ENCODE measurements around the gene PPM1E.

Gene PPM1E

GRCh38 chr17:58985971-58986370 is 230.3 kb downstream of the PPM1E start:
- H3K36me3 ChIP-seq (ENCODE audit: insufficient read depth, low read depth, low read length), result no peaks in the 10 kb centered on the region
- no peak overlapping the region for H3K9ac ChIP-seq (ENCODE audit: low read depth, low read length)
- no peaks in the 10 kb centered on the region for H3K9me3 ChIP-seq (ENCODE audit: insufficient read depth, low read depth, low read length)
- peaks cover 9% of the 10 kb centered on the region; the same call in 1 of the 2 replicates for H3K4me1 ChIP-seq (ENCODE audit: insufficient read depth, low read length)
- H3K4me3 ChIP-seq (ENCODE audit: low read length), result no peak overlapping the region
- no peak overlapping the region for H3K27ac ChIP-seq (ENCODE audit: low read length)
- H3K27me3 ChIP-seq (ENCODE audit: insufficient read depth, low read length), result no peaks in the 10 kb centered on the region

GRCh38 chr17:58989629-58990028 is 234.0 kb downstream of the PPM1E start:
- Histone ChIP-seq H3K4me3 (ENCODE audit: low read length) (no peak overlapping the region), H3K9ac (ENCODE audit: low read depth, low read length) (no peak overlapping the region), H3K9me3 (ENCODE audit: insufficient read depth, low read depth, low read length) (no peaks in the 10 kb centered on the region), H3K36me3 (ENCODE audit: insufficient read depth, low read depth, low read length) (no peaks in the 10 kb centered on the region), H3K4me1 (ENCODE audit: insufficient read depth, low read length) (peaks cover 9% of the 10 kb centered on the region; the same call in 1 of the 2 replicates), H3K27ac (ENCODE audit: low read length) (no peak overlapping the region), H3K27me3 (ENCODE audit: insufficient read depth, low read length) (no peaks in the 10 kb centered on the region)

DNA sequence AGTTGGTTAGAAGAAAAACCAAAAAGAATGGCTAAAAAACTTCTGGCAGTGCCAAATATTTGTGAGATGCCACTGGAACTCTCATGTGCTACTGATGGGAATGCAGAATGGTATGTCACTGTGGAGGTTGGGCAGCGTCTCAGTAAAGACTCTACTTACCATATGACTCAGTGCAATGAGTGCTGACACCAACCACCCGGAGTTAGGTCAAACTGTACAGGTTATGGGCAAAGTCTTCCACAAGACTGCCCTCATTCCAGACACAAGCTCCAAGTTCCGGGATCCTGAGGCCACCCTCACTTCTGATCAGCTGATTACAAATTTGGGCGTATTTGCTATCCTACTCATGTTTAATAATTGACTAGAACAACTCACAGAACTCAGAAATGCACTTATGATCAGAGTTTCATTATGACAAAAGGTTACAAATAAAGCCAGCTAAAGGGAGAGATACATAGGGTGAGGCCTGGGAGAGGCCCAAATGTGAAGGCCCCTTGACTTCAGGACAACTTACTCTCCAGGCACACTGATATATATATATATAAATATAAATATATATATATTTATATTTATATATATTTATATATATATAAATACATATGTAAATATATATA is 236.2 kb downstream of the PPM1E start:
- Histone ChIP-seq H3K4me1 (ENCODE audit: insufficient read depth, low read length) (peaks cover 7% of the 10 kb centered on the region; the same call in 1 of the 2 replicates), H3K27me3 (ENCODE audit: insufficient read depth, low read length) (no peaks in the 10 kb centered on the region), H3K27ac (ENCODE audit: low read length) (no peak overlapping the region), H3K36me3 (ENCODE audit: insufficient read depth, low read depth, low read length) (peaks cover 1% of the 10 kb centered on the region; the same call in 1 of the 2 replicates), H3K4me3 (ENCODE audit: low read length) (no peak overlapping the region), H3K9me3 (ENCODE audit: insufficient read depth, low read depth, low read length) (no peaks in the 10 kb centered on the region), H3K9ac (ENCODE audit: low read depth, low read length) (no peak overlapping the region)

GRCh38 chr17:58993311-58993710 is 237.7 kb downstream of the PPM1E start:
- Histone ChIP-seq H3K9ac (ENCODE audit: low read depth, low read length) (no peak overlapping the region), H3K36me3 (ENCODE audit: insufficient read depth, low read depth, low read length) (peaks cover 16% of the 10 kb centered on the region), H3K4me3 (ENCODE audit: low read length) (no peak overlapping the region), H3K4me1 (ENCODE audit: insufficient read depth, low read length) (peaks cover 2% of the 10 kb centered on the region; the same call in 1 of the 2 replicates), H3K27ac (ENCODE audit: low read length) (no peak overlapping the region), H3K9me3 (ENCODE audit: insufficient read depth, low read depth, low read length) (no peaks in the 10 kb centered on the region), H3K27me3 (ENCODE audit: insufficient read depth, low read length) (no peaks in the 10 kb centered on the region)

DNA sequence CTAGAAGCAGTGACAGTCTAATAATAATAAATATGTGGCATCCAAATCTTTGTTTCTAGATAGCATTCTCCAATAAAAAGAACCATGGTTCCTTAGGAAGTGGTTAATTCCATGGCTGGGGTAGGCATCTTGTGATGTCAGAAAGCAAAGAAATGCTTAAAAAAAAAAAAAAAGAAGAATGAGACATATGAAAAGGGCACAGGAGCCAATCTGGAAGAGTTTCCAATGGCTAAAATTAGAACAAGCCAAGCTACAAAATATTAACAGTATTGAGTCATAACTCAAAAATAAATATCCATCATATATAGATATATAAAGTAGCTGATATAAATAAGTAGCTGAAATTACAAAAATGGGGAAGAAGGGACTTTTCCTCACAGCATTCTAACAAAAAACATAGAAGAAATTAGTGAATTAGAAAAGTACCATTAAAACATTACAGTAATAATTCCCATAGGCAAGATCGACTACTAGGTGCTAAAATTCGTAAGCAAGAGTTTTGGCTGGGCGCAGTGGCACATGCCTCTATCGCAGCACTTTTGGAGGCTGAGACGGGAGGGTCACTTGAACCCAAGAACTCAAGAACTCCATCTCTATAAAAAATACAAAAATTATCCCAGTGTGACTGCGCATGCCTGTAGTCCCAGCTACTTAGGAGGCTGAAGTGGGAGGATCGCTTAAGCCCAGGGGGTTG is 239.7 kb downstream of the PPM1E start:
- Histone ChIP-seq H3K4me1 (ENCODE audit: insufficient read depth, low read length) (no peaks in the 10 kb centered on the region), H3K36me3 (ENCODE audit: insufficient read depth, low read depth, low read length) (peaks cover 33% of the 10 kb centered on the region), H3K9me3 (ENCODE audit: insufficient read depth, low read depth, low read length) (no peaks in the 10 kb centered on the region), H3K9ac (ENCODE audit: low read depth, low read length) (no peak overlapping the region), H3K27ac (ENCODE audit: low read length) (no peak overlapping the region), H3K4me3 (ENCODE audit: low read length) (no peak overlapping the region), H3K27me3 (ENCODE audit: insufficient read depth, low read length) (no peaks in the 10 kb centered on the region)

GRCh38 chr17:58996968-58997367 is 241.3 kb downstream of the PPM1E start:
- Histone ChIP-seq H3K9ac (ENCODE audit: low read depth, low read length) (no peak overlapping the region), H3K27me3 (ENCODE audit: insufficient read depth, low read length) (no peaks in the 10 kb centered on the region), H3K9me3 (ENCODE audit: insufficient read depth, low read depth, low read length) (no peaks in the 10 kb centered on the region), H3K4me1 (ENCODE audit: insufficient read depth, low read length) (no peaks in the 10 kb centered on the region), H3K27ac (ENCODE audit: low read length) (no peak overlapping the region), H3K36me3 (ENCODE audit: insufficient read depth, low read depth, low read length) (peaks cover 48% of the 10 kb centered on the region), H3K4me3 (ENCODE audit: low read length) (no peak overlapping the region)

DNA sequence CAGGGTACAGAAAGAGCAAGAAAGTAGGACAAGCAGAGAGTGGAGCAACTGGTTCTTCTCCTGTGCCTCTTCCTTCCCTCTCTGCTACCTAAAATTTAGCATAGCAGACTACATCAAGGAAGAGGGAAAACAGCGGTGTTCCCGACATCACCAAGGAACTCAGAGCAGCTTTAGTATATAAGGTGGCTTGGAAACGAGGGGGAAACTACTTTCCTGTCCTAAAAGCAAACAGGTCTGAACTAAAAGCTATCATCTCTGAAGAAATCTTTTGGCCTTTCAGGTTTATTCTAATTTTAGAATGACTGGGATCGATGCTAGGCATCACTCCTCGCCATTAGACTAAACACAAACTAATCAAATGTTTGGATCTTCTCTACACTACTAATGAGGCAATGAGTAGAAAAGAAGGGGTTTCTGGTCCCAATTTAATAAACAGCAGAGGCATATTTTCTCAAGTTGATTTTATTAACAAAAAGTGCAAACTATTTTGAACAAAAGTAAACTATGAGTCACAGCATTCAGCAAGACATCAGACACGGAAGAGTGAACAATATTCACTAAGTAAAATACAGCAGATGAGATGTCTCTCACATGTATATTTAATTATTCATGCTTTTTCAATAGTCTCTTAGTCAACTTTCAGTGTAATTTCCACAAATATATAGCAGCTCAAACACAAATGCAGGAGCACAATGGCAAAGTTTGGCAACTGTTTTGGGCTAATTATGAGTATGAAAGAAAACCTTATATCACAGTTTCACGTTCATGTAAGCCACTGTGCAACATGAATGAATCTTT is 242.3 kb downstream of the PPM1E start:
- H3K4me1 ChIP-seq (ENCODE audit: insufficient read depth, low read length), result no peaks in the 10 kb centered on the region
- H3K36me3 ChIP-seq (ENCODE audit: insufficient read depth, low read depth, low read length), result peaks cover 50% of the 10 kb centered on the region
- H3K9me3 ChIP-seq (ENCODE audit: insufficient read depth, low read depth, low read length), result no peaks in the 10 kb centered on the region
- no peak overlapping the region for H3K27ac ChIP-seq (ENCODE audit: low read length)
- no peak overlapping the region for H3K9ac ChIP-seq (ENCODE audit: low read depth, low read length)
- no peak overlapping the region for H3K4me3 ChIP-seq (ENCODE audit: low read length)
- no peaks in the 10 kb centered on the region for H3K27me3 ChIP-seq (ENCODE audit: insufficient read depth, low read length)

DNA sequence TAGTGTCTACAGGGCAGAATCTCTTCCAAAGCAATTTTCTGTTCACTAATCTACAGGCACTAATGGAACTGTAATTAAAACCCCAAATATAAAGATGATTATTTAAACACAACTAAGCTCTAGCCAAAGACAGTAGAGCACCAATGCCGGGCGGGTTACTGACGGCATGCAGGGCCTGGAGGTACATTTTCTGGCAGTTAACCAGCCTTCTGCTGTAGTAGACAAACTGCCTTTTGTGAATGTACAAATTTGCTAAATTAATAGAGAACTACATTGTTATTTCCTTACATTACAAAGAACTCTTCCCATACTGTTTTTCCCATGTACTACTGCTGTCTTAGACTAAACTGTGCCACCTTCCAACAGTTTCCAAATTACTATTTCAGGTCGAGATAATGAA is 243.2 kb downstream of the PPM1E start:
- no peaks in the 10 kb centered on the region for H3K4me1 ChIP-seq (ENCODE audit: insufficient read depth, low read length)
- no peaks in the 10 kb centered on the region for H3K27me3 ChIP-seq (ENCODE audit: insufficient read depth, low read length)
- H3K4me3 ChIP-seq (ENCODE audit: low read length), result no peak overlapping the region
- no peak overlapping the region for H3K9ac ChIP-seq (ENCODE audit: low read depth, low read length)
- peaks cover 55% of the 10 kb centered on the region for H3K36me3 ChIP-seq (ENCODE audit: insufficient read depth, low read depth, low read length)
- H3K27ac ChIP-seq (ENCODE audit: low read length), result no peak overlapping the region
- no peaks in the 10 kb centered on the region for H3K9me3 ChIP-seq (ENCODE audit: insufficient read depth, low read depth, low read length)

GRCh38 chr17:58999500-58999899 is 243.8 kb downstream of the PPM1E start:
- H3K27ac ChIP-seq (ENCODE audit: low read length), result no peak overlapping the region
- no peaks in the 10 kb centered on the region for H3K9me3 ChIP-seq (ENCODE audit: insufficient read depth, low read depth, low read length)
- H3K27me3 ChIP-seq (ENCODE audit: insufficient read depth, low read length), result no peaks in the 10 kb centered on the region
- H3K9ac ChIP-seq (ENCODE audit: low read depth, low read length), result no peak overlapping the region
- H3K4me3 ChIP-seq (ENCODE audit: low read length), result no peak overlapping the region
- H3K36me3 ChIP-seq (ENCODE audit: insufficient read depth, low read depth, low read length), result peaks cover 55% of the 10 kb centered on the region
- no peaks in the 10 kb centered on the region for H3K4me1 ChIP-seq (ENCODE audit: insufficient read depth, low read length)

- Histone ChIP-seq H3K27me3 (ENCODE audit: insufficient read depth, low read length) (no peaks in the 10 kb centered on the region), H3K27ac (ENCODE audit: low read length) (no peak overlapping the region), H3K4me3 (ENCODE audit: low read length) (no peak overlapping the region), H3K4me1 (ENCODE audit: insufficient read depth, low read length) (no peaks in the 10 kb centered on the region), H3K36me3 (ENCODE audit: insufficient read depth, low read depth, low read length) (peaks cover 55% of the 10 kb centered on the region), H3K9me3 (ENCODE audit: insufficient read depth, low read depth, low read length) (no peaks in the 10 kb centered on the region), H3K9ac (ENCODE audit: low read depth, low read length) (no peak overlapping the region)
These were observed 244.4 kb downstream of the PPM1E start for GRCh38 chr17:59000022-59000421.

GRCh38 chr17:59001158-59001814 is 245.6 kb downstream of the PPM1E start:
- H3K27me3 ChIP-seq (ENCODE audit: insufficient read depth, low read length), result no peaks in the 10 kb centered on the region
- H3K27ac ChIP-seq (ENCODE audit: low read length), result no peak overlapping the region
- peaks cover 61% of the 10 kb centered on the region for H3K36me3 ChIP-seq (ENCODE audit: insufficient read depth, low read depth, low read length)
- H3K9ac ChIP-seq (ENCODE audit: low read depth, low read length), result no peak overlapping the region
- no peaks in the 10 kb centered on the region for H3K9me3 ChIP-seq (ENCODE audit: insufficient read depth, low read depth, low read length)
- no peaks in the 10 kb centered on the region for H3K4me1 ChIP-seq (ENCODE audit: insufficient read depth, low read length)
- H3K4me3 ChIP-seq (ENCODE audit: low read length), result no peak overlapping the region
